MCF 10A (cell line): ENCODE measurements around the gene RASL11B. TPM values are rescaled to one million over a fixed set of nuclear protein-coding genes. Genes with fewer than 3 reads are reported as not detected.

Experiments
- BruUV-seq: library from RNA; stranded (reverse); fragments of 400-500 nt; replicated peaks from 2 replicates; lab custom pipeline; 2021; lab: Mats Ljungman, UMichigan
- CTCF ChIA-PET: fragments of 300-600 bp; sonication (Branson Sonifier 250); formaldehyde crosslinking; extraction: SDS; loops from one replicate; lab custom pipeline; 2021; ENCODE audit warnings: antibody characterized with exemption, inconsistent platforms; lab: Yijun Ruan, JAX
- POLR2A ChIA-PET: fragments of 300-600, 350-650 bp; sonication (Branson Sonifier 250); formaldehyde crosslinking; extraction: SDS; loops from one replicate; lab custom pipeline; 2020; ENCODE audit warnings: antibody characterized with exemption, inconsistent platforms; lab: Yijun Ruan, JAX
- DNase-seq: peaks from one replicate; pipeline ENCODE4 v3.0.0-alpha.2; 2018; ENCODE audit not compliant: unreplicated experiment
- H3K27ac Mint-ChIP-seq: one replicate; pipeline ENCODE4 v1.8.0; 2022; ENCODE audit warnings: mild to moderate bottlenecking, low read depth, mixed read lengths; ENCODE audit not compliant: unreplicated experiment
- H3K27me3 Mint-ChIP-seq: one replicate; pipeline ENCODE4 v1.8.0; 2022; ENCODE audit warnings: mixed read lengths; ENCODE audit not compliant: insufficient read depth, unreplicated experiment
- H3K36me3 Mint-ChIP-seq: one replicate; pipeline ENCODE4 v1.8.0; 2022; ENCODE audit warnings: mild to moderate bottlenecking, moderate library complexity, mixed read lengths; ENCODE audit not compliant: insufficient read depth, unreplicated experiment
- H3K4me1 Mint-ChIP-seq: one replicate; pipeline ENCODE4 v1.8.0; 2022; ENCODE audit warnings: mixed read lengths; ENCODE audit not compliant: insufficient read depth, unreplicated experiment
- H3K4me3 Mint-ChIP-seq: one replicate; pipeline ENCODE4 v1.8.0; 2022; ENCODE audit warnings: mild to moderate bottlenecking, moderate library complexity, mixed read lengths; ENCODE audit not compliant: unreplicated experiment
- H3K9me3 Mint-ChIP-seq: one replicate; pipeline ENCODE4 v1.8.0; 2022; ENCODE audit warnings: mixed read lengths; ENCODE audit not compliant: unreplicated experiment
- CTCF ChIP-seq: fragments of 200-600 bp; IDR thresholded peaks from one replicate; pipeline ENCODE4 v1.8.0; 2022; ENCODE audit warnings: antibody characterized with exemption, mild to moderate bottlenecking; ENCODE audit not compliant: unreplicated experiment
- intact Hi-C: fragments of 100-400 bp; cut with micrococcal nuclease; formaldehyde crosslinking; loops from 2 replicates; pipeline ENCODE4 v1.14.1; 2022
- total RNA-seq: library from RNA; stranded (reverse); gene quantifications from 2 replicates; pipeline ENCODE4 v1.2.3, GENCODE V29; 2022

RASL11B gene
- total RNA-seq, 1 experiment from 2014 or later, result 2.6 TPM

GRCh38 chr4:52836120-52836519, 26.0 kb upstream of the RASL11B start:
- H3K4me3 Mint-ChIP-seq, result no peak overlapping the region
- POLR2A ChIA-PET, result interaction anchor here (1.1 to 8.2 kb wide), 4 partner anchors 12 to 124 kb away, joined by 3 to 124 read pairs (median 34); no protein-coding TSS in a partner anchor
- no peak for TF ChIP-seq CTCF
- no peaks in the 10 kb centered on the region for H3K9me3 Mint-ChIP-seq
- no peaks in the 10 kb centered on the region for H3K36me3 Mint-ChIP-seq
- peaks cover 47% of the 10 kb centered on the region for H3K4me1 Mint-ChIP-seq
- DNase-seq, result no peak
- CTCF ChIA-PET, result interaction anchor here (0.5 kb wide), 1 partner anchor 79 kb away, joined by 6 read pairs; no protein-coding TSS in a partner anchor
- BruUV-seq, result no TSS peak
- intact Hi-C loops, result loop anchor here (5.0 to 10.0 kb wide), 2 partner anchors 124 to 181 kb away; partner anchors contain the start of gene USP46
- peak overlapping the region; percentile 92 for H3K27ac Mint-ChIP-seq
- no peaks in the 10 kb centered on the region for H3K27me3 Mint-ChIP-seq

- peaks cover 47% of the 10 kb centered on the region for H3K4me1 Mint-ChIP-seq
- no TSS peak for BruUV-seq
- ChIA-PET CTCF (interaction anchor here (0.5 to 1.4 kb wide), 4 partner anchors 13 to 124 kb away, joined by 3 to 6 read pairs (median 4); no protein-coding TSS in a partner anchor), POLR2A (interaction anchor here (0.9 to 8.2 kb wide), 5 partner anchors 9 to 124 kb away, joined by 3 to 124 read pairs (median 27); no protein-coding TSS in a partner anchor)
- H3K27me3 Mint-ChIP-seq, result no peaks in the 10 kb centered on the region
- peak overlapping the region; percentile 60 for H3K4me3 Mint-ChIP-seq
- peak overlapping the region; percentile 92 for H3K27ac Mint-ChIP-seq
- DNase-seq, result no peak
- no peaks in the 10 kb centered on the region for H3K36me3 Mint-ChIP-seq
- intact Hi-C loops, result loop anchor here (5.0 to 10.0 kb wide), 2 partner anchors 124 to 182 kb away; partner anchors contain the start of gene USP46
- TF ChIP-seq CTCF, result no peak
- no peaks in the 10 kb centered on the region for H3K9me3 Mint-ChIP-seq
Measured at GRCh38 chr4:52836678-52837077, 25.4 kb upstream of the RASL11B start.

- TF ChIP-seq CTCF, result no peak
- H3K9me3 Mint-ChIP-seq, result no peaks in the 10 kb centered on the region
- BruUV-seq, result TSS peak; percentile 94
- H3K4me1 Mint-ChIP-seq, result peaks cover 47% of the 10 kb centered on the region
- intact Hi-C loops, result loop anchor here (5.0 to 10.0 kb wide), 2 partner anchors 126 to 183 kb away; partner anchors contain the start of gene USP46
- peak overlapping the region; percentile 60 for H3K4me3 Mint-ChIP-seq
- H3K27me3 Mint-ChIP-seq, result no peaks in the 10 kb centered on the region
- CTCF ChIA-PET, result interaction anchor here (1.2 to 2.6 kb wide), 3 partner anchors 14 to 125 kb away, joined by 3 to 5 read pairs (median 3); partner anchors contain the start of gene RASL11B
- peak overlapping the region; percentile 92 for H3K27ac Mint-ChIP-seq
- H3K36me3 Mint-ChIP-seq, result no peaks in the 10 kb centered on the region
- POLR2A ChIA-PET, result interaction anchor here (0.6 to 8.2 kb wide), 16 partner anchors 9 to 1102 kb away, joined by 3 to 124 read pairs (median 4); no protein-coding TSS in a partner anchor
- DNase-seq, result peak; percentile 91
Measured at GRCh38 chr4:52837716-52838558, 24.2 kb upstream of the RASL11B start.
